Measurements from ENCODE around the gene ADIG. TPM values are rescaled to one million over a fixed set of nuclear protein-coding genes. Genes with fewer than 3 reads are reported as not detected.

ADIG gene
- total RNA-seq, 1 donor from 2014 or later = not detected

DNA sequence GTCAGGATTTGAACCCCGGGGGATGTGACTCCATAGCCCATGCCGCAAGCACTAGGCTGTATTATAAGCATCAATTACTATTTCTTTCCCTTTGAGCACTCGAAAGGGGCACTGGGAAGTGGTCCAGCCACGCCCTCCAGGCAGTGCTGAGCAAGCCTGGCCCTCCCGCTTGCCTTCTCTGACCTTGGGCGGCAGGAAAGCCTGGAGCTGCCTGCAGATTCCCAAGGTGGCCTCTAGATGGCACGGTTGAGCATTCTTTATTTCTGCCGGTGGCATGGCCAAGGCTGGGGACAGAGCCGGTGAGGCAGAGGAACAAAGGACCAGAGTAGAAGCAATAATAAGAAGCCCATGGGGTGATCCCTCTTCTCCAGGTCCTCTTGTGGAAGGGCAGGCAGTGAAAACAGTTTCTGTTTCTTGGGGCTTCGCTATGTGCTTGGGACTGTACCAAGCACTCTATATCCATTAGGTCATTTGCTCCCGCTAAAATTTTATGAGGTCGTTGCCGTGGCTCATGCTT, 52.6 kb downstream of the ADIG start:
- DNase-seq = peak; percentile 5

DNA sequence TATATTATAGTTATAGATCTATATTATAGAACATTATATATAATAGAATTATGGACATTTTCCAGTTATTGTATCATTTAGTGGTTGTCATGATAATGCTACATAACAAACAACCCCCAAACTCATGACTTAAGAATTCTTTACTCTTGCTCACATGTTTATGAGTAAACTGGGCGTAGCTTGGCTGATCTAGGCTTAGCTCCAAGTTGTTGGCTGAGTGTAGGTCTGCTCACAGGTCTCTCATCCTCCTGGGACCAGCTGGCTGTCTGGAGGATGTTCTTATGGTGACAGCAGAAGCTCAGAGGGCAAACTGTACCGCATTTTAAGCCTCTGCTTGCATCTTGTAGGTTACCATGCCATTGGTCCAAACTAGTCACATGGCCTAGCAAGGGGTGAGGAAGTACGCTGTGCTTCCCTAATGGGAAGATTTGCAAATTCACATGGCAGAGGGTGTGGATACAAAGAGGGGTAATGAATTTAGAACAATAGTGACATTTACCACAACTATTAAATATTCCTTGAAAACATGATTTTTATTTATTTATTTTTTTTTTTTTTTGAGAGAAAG, 54.8 kb downstream of the ADIG start:
- no peak for DNase-seq

Other genes starting within 250 kb of the ADIG start
- 0.47 TPM for gene LBP, start 234.7 kb upstream of the ADIG start, total RNA-seq
- 2.8 TPM for gene SNHG17, start 145.9 kb upstream of the ADIG start, total RNA-seq
- gene RALGAPB, start 108.4 kb upstream of the ADIG start, total RNA-seq = 48.4 TPM
- not detected for gene ARHGAP40, start 20.6 kb downstream of the ADIG start, total RNA-seq
- gene SLC32A1, start 143.3 kb downstream of the ADIG start, total RNA-seq = 6.4 TPM
- gene ACTR5, start 167.3 kb downstream of the ADIG start, total RNA-seq = 10.1 TPM
- gene PPP1R16B, start 224.5 kb downstream of the ADIG start, total RNA-seq = 12.9 TPM

All from occipital lobe (tissue), 2 donors.